Sigmoid colon (tissue), 7 donors: ENCODE measurements around the gene CPT2. TPM values are rescaled to one million over a fixed set of nuclear protein-coding genes. Genes with fewer than 3 reads are reported as not detected.

Experiments used
- DNase-seq: peaks from one replicate; pipeline ENCODE4 v3.0.0-alpha.2; 2019
- H3K27ac ChIP-seq, 4 donors: fragments of 200-600 bp; sonication (generic); one replicate each; pipeline ENCODE4 v1.5.1; 2016 to 2019; ENCODE audit warnings: mild to moderate bottlenecking in 1 of 4
- H3K27me3 ChIP-seq, 3 donors: fragments of 200-600 bp; sonication (generic); one replicate each; pipeline ENCODE4 v1.5.1; 2019; ENCODE audit warnings: mild to moderate bottlenecking in 1 of 3
- H3K36me3 ChIP-seq, 4 donors: fragments of 200-600 bp; sonication (generic); one replicate each; pipeline ENCODE4 v1.5.1; 2016 to 2019
- H3K4me1 ChIP-seq, 4 donors: fragments of 200-600 bp; sonication (generic); one replicate each; pipeline ENCODE4 v1.5.1; 2017 to 2019
- H3K4me3 ChIP-seq, 4 donors: fragments of 200-600 bp; sonication (generic); one replicate each; pipeline ENCODE4 v1.5.1; 2017 to 2019; ENCODE audit warnings: mild to moderate bottlenecking in 2 of 4, moderate library complexity in 1 of 4
- H3K9me3 ChIP-seq, 4 donors: fragments of 200-600 bp in 3 of 4; sonication (generic) in 3 of 4; one replicate each; pipeline versions ENCODE4 v1.5.1 to v1.6.1; 2013 to 2019
- CTCF ChIP-seq, 4 experiments: fragments of 450-650 bp in 3 of 4; fragments of 200-600 bp in 1 of 4; IDR thresholded peaks; one replicate each; pipeline ENCODE4 v1.5.1; 2016 to 2019; ENCODE audit warnings: antibody characterized with exemption in 4 of 4, mild to moderate bottlenecking in 3 of 4, moderate library complexity in 2 of 4
- EP300 ChIP-seq, 4 donors: sonication (generic); formaldehyde crosslinking; IDR thresholded peaks; one replicate each; pipeline ENCODE4 v1.6.1; 2017; ENCODE audit warnings: antibody characterized with exemption in 4 of 4
- POLR2A ChIP-seq, 2 donors: fragments of 450-650 bp; IDR thresholded peaks; one replicate each; pipeline ENCODE4 v1.6.1; 2016; ENCODE audit warnings: antibody characterized with exemption in 2 of 2, mild to moderate bottlenecking in 2 of 2, moderate library complexity in 2 of 2
- POLR2AphosphoS5 ChIP-seq, 4 donors: sonication (generic); formaldehyde crosslinking; IDR thresholded peaks; one replicate each; pipeline ENCODE4 v1.6.1; 2017; ENCODE audit warnings: antibody characterized with exemption in 4 of 4
- WGBS, 2 donors: extraction: QIAGEN DNeasy Blood & Tissue Kit; methylation state at CpG; one replicate each; pipeline ENCODE4 v1.1.7; 2013; 5-methylcytosine and 5-hydroxymethylcytosine counted together
- intact Hi-C: fragments of 100-400 bp; cut with DNase I; formaldehyde crosslinking; loops from one replicate; pipeline ENCODE4 v1.15.1; 2023
- polyA plus RNA-seq, 3 donors: library from polyadenylated mRNA; stranded (reverse); fragments of 200-250 nt; gene quantifications; one replicate each; pipeline ENCODE4 v1.2.3, GENCODE V29; 2013
- total RNA-seq, 4 donors: library from RNA; depleted of rRNA; stranded (reverse); fragments of >200 nt; gene quantifications; one replicate each; pipeline ENCODE4 v1.1.0, GENCODE V29; 2016
- donor health status: healthy with polysubstance abuse.
- donor health status: Bipolar disorder and iron deficiency.
- donor health status: healthy.

CPT2 gene
- total RNA-seq: 10 to 100 TPM in 3 of 4 donors, 1 to 10 TPM in 1; 8.0 to 14.1 (median 11.5) TPM
- 10 to 100 TPM; 33.0 to 78.8 (median 52.9) TPM for polyA plus RNA-seq

GRCh38 chr1:53196485-53197290 lies at the start of gene CPT2:
CPT2 (plus strand) TSS chr1:53196824; CDS start chr1:53196944, 120 bp downstream.
- 0% methylated on average over 57 of the region's 57 CpGs for WGBS, 2 donors

GRCh38 chr1:53147174-53147573 lies 49.5 kb upstream of the CPT2 start:
- DNase-seq: no peak
- Histone ChIP-seq H3K27me3 (no peaks in the 10 kb centered on the region), H3K27ac (peak overlapping the region; percentile 74 to 85 (median 78)), H3K36me3 (no peaks in the 10 kb centered on the region), H3K9me3 (no peaks in the 10 kb centered on the region), H3K4me3 (no peak overlapping the region), H3K4me1 (peaks cover 0 to 23% (median 18%) of the 10 kb centered on the region in 4 donors)
- intact Hi-C loops: no loop called here
- 68 to 88% methylated on average over 4 of the region's 4 CpGs for WGBS, 2 donors
- TF ChIP-seq POLR2AphosphoS5 (IDR thresholded peaks at IDR 0.05): no peak
- no peak for TF ChIP-seq POLR2A (IDR thresholded peaks at IDR 0.05)
- no peak for TF ChIP-seq EP300 (IDR thresholded peaks at IDR 0.05)
- no peak for TF ChIP-seq CTCF (IDR thresholded peaks at IDR 0.05)

More at GRCh38 chr1:53196485-53197290, at the start of gene CPT2:
- TF ChIP-seq EP300 (IDR thresholded peaks at IDR 0.05) (no peak), POLR2A (IDR thresholded peaks at IDR 0.05) (peak; percentile 89 to 96), CTCF (IDR thresholded peaks at IDR 0.05) (no peak), POLR2AphosphoS5 (IDR thresholded peaks at IDR 0.05) (peak; percentile 97 to 99 (median 98))
- DNase-seq: peak; percentile 98
- peak within 1 kb of the TSS; percentile 89 to 100 (median 93) for H3K4me3 ChIP-seq
- no peaks in the 10 kb centered on the region for H3K27me3 ChIP-seq
- H3K36me3 ChIP-seq: peaks cover 0 to 7% (median 3%) of the 10 kb centered on the region in 4 donors
- peaks cover 0 to 38% (median 31%) of the 10 kb centered on the region in 4 donors for H3K4me1 ChIP-seq
- no peaks in the 10 kb centered on the region for H3K9me3 ChIP-seq
- peak within 1 kb of the TSS; percentile 99 to 100 (median 100) for H3K27ac ChIP-seq
- intact Hi-C loops: loop anchor here (1.0 to 10.0 kb wide), 2 partner anchors 24 to 492 kb away; partner anchors contain the start of gene CZIB

- Histone ChIP-seq H3K27me3 (no peaks in the 10 kb centered on the region), H3K36me3 (no peaks in the 10 kb centered on the region), H3K9me3 (no peaks in the 10 kb centered on the region), H3K4me3 (no peak overlapping the region), H3K27ac (no peak overlapping the region), H3K4me1 (peaks cover 0 to 23% (median 18%) of the 10 kb centered on the region in 4 donors)
- WGBS, 2 donors: 83 to 85% methylated on average over 3 of the region's 3 CpGs
- TF ChIP-seq CTCF (IDR thresholded peaks at IDR 0.05) (no peak), EP300 (IDR thresholded peaks at IDR 0.05) (no peak), POLR2A (IDR thresholded peaks at IDR 0.05) (no peak), POLR2AphosphoS5 (IDR thresholded peaks at IDR 0.05) (no peak)
- DNase-seq: no peak
- intact Hi-C loops: no loop called here
Observed at GRCh38 chr1:53148123-53148522, 48.5 kb upstream of the CPT2 start.

GRCh38 chr1:53153752-53154151 lies 42.9 kb upstream of the CPT2 start:
- DNase-seq: no peak
- 86 to 92% methylated on average over 3 of the region's 3 CpGs for WGBS, 2 donors
- no peaks in the 10 kb centered on the region for H3K9me3 ChIP-seq

More at GRCh38 chr1:53153752-53154151, 42.9 kb upstream of the CPT2 start:
- Histone ChIP-seq H3K4me3 (no peak overlapping the region), H3K27me3 (no peaks in the 10 kb centered on the region), H3K27ac (no peak overlapping the region), H3K36me3 (no peaks in the 10 kb centered on the region), H3K4me1 (no peaks in the 10 kb centered on the region)
- intact Hi-C loops: no loop called here
- TF ChIP-seq POLR2AphosphoS5 (IDR thresholded peaks at IDR 0.05) (no peak), POLR2A (IDR thresholded peaks at IDR 0.05) (no peak), CTCF (IDR thresholded peaks at IDR 0.05) (no peak), EP300 (IDR thresholded peaks at IDR 0.05) (no peak)
